ENCODE data around the gene EME1. TPM values are rescaled to one million over a fixed set of nuclear protein-coding genes. Genes with fewer than 3 reads are reported as not detected.

Gene EME1, protein sequence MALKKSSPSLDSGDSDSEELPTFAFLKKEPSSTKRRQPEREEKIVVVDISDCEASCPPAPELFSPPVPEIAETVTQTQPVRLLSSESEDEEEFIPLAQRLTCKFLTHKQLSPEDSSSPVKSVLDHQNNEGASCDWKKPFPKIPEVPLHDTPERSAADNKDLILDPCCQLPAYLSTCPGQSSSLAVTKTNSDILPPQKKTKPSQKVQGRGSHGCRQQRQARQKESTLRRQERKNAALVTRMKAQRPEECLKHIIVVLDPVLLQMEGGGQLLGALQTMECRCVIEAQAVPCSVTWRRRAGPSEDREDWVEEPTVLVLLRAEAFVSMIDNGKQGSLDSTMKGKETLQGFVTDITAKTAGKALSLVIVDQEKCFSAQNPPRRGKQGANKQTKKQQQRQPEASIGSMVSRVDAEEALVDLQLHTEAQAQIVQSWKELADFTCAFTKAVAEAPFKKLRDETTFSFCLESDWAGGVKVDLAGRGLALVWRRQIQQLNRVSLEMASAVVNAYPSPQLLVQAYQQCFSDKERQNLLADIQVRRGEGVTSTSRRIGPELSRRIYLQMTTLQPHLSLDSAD
- total RNA-seq, result 0.52 and 0.79 TPM in 2 replicates

DNA sequence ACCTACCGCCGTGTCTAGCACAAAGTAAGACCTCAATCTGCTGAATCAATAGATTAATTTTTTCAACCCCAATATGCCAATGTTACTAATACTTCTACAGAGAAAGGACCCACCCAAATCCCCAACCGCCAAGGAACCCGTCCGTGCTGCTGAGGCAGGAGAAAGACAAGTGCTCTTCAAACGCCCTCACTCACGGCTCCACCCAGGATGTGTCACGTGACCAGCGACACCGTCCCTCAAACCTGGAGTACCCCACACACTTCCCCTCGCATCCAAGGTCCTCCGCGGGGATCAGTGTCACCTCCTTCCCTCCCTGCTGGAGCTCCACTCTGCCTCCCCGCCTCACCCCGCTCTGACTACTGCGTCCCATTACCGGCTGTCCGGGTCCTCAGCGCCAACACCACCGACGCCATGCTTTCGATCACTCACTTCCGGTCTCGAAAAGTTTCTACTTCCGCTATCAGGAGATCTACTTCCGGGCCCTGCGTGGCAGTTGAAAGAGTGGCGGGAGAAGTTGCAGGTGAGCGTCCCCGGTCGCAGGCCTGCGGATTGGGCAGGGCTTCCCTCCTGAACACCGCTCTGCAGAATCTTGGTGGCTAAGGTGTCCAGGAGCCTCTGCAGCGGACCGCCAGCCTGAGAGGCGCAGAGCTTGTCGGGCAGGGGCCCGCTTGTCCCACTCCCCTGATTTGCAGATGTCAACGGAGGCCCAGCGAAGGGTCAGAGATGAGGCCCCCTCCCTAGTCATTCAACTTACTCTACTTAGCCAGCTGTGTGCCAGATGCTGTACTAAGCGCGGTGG is at the start of gene EME1, which contains the start of gene MRPL27:
Gene EME1 (plus strand): TSS at position 472 of the 799 bp plus-strand sequence. CDS start 1,980 bp downstream, outside the sequence.
Gene MRPL27 (minus strand): TSS at position 427 of the 799 bp plus-strand sequence. CDS start 14 bp downstream, at position 413.

DNA sequence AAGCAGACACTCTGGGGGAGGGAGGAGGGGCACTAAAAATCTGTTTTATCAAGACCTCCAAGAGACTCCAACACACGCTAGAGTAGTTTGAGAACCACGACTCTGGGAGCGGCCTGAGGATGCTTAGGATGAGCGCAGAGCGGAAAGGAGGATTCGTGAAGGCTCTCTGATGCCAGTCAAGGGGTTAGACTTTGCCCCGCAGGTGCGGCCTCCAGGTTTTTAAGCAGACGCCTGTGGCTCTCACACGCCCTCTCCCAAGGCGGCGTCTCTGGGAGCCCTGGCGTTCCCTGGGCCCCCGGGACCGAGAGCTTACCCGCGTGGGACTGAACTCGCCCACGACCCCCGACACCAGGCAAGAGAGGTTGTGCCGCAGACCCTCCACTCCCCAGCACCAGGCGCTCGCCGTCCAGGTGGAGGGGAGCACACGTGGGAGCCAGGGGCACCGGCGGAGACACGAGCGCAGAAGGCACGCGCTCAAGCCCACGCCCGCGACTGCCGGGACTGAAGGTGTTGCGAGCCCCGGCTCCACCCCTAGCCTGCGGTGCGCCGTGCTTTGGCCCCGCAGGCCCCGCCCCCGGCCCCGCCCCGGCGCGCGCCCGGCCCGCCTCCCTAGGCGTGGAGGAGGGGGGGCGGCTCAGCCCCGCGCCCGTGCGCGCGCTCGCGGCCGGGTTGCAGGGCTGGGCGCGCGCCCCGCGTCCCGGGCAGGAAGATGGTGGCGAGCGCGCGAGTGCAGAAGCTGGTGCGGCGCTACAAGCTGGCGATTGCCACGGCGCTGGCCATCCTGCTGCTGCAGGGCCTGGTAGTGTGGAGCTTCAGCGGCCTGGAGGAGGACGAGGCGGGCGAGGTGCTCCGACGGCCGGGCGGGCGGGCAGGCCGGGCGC is 27.4 kb upstream of the EME1 start, which contains the start of gene XYLT2:
Gene XYLT2 (plus strand): TSS at position 695 of the 881 bp plus-strand sequence. CDS start 15 bp downstream, at position 710.

DNA sequence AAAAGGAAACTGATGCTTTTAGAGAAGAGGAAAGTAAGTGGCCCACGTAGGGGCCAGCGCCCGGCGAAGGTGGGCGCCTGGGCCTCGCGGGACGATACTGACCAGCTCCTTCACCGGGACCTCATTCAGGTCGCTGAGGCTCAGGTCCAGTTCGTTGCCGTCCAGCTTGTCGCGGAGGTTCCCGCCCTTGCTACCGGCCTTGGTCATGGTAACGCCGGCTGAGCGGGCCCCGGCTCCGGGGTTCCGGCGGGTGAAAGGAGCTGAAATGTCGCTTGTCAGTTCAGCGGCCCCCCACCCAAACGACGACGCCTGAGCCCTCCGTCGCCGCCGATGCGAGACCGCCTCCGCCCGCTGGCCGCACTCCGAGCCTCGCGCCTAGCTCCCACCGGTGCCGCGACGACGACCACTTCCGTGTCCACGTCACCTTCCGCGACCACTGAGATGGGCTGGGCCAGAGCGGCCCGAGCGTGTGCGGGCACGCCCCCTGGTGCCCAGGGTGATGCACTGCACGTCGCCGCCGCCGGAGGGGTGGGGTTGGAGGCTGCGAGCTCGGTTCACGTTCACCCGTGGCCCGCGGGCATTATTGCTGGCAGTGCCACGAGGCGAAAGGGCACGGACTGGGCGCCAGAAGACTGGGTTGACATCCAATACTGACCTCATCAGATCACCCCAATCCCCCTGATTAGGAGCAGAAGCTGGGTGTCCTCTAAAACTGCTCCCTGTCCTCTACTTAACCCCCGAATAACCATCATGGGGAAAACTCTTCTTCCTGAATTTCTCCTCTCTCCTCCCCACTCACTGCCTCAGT is 24.3 kb downstream of the EME1 start, which contains the start of gene LRRC59:
Gene LRRC59 (minus strand): TSS at position 413 of the 808 bp plus-strand sequence. CDS start 206 bp downstream, at position 207.

DNA sequence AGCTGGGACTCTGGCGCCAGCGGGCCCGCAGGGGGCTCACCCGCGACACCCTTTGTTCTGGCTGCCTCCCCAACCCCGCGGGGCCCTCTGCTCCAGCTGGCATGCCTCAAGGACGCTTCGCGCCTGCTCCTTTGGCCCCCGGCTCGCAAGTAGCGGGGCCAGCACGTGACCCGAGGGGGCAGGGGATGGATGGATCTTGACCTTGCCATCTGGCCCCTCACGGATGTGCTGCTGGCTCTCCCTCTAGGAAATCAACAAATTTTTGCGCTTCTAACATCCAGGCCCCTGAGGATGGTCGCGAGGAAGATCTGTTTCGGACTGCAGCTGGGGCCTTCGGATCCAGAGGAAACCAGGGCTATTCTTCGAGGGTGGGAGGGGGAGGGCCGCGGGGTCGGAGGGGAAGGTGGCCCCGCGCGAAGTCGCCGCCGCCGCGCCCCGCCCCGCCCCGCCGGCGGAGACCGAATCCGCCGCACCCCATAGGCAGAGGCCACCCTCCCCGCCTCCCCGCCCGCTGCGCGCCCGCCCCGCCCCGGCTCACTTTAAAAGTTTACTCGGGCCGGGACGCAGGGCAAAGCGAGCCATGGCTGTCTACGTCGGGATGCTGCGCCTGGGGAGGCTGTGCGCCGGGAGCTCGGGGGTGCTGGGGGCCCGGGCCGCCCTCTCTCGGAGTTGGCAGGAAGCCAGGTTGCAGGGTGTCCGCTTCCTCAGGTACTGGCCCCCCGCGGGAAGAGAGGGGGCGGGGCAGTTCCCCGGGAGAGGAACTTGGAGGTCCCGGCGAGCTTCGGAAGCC is 52.8 kb downstream of the EME1 start, which contains the start of gene ACSF2:
Gene ACSF2 (plus strand): TSS at position 537 of the 790 bp plus-strand sequence. CDS start 44 bp downstream, at position 581.

Other genes starting within 250 kb of the EME1 start
- gene SAMD14, start 243.1 kb upstream of the EME1 start, total RNA-seq, result 1.0 and 1.6 TPM in 2 replicates
- gene PPP1R9B, start 222.6 kb upstream of the EME1 start, total RNA-seq, result 37.4 and 44.1 TPM in 2 replicates
- gene SGCA, start 207.2 kb upstream of the EME1 start, total RNA-seq, result 0.26 and 0.47 TPM in 2 replicates
- 1,180 and 1,635 TPM in 2 replicates for gene COL1A1, start 171.6 kb upstream of the EME1 start, total RNA-seq
- gene TMEM92, start 98.8 kb upstream of the EME1 start, total RNA-seq, result 0.09 and 0.16 TPM in 2 replicates
- gene XYLT2, start 27.1 kb upstream of the EME1 start, total RNA-seq, result 37.4 and 45.2 TPM in 2 replicates
- 62.3 and 77.3 TPM in 2 replicates for gene MRPL27, start within 50 bp of the EME1 start, total RNA-seq
- gene LRRC59, start 24.3 kb downstream of the EME1 start, total RNA-seq, result 84.9 and 86.1 TPM in 2 replicates
- 47.8 and 57.2 TPM in 2 replicates for gene ACSF2, start 53.0 kb downstream of the EME1 start, total RNA-seq
- not detected in 2 replicates for gene CHAD, start 95.7 kb downstream of the EME1 start, total RNA-seq
- 20.1 and 21.3 TPM in 2 replicates for gene RSAD1, start 105.6 kb downstream of the EME1 start, total RNA-seq
- gene MYCBPAP, start 135.2 kb downstream of the EME1 start, total RNA-seq, result 1.3 and 2.6 TPM in 2 replicates
- gene EPN3, start 159.5 kb downstream of the EME1 start, total RNA-seq, result not detected in 2 replicates
- gene SPATA20, start 173.9 kb downstream of the EME1 start, total RNA-seq, result 58.0 and 67.0 TPM in 2 replicates
- 0.32 and 1.0 TPM in 2 replicates for gene CACNA1G, start 187.5 kb downstream of the EME1 start, total RNA-seq

Measured in bronchial smooth muscle cell (primary cell).